Progenitor cell of endocrine pancreas (in vitro differentiated cells): ENCODE measurements around the gene GALNTL6. TPM values are rescaled to one million over a fixed set of nuclear protein-coding genes. Genes with fewer than 3 reads are reported as not detected.

ENCODE experiments used
- DNase-seq: peaks from one replicate; pipeline ENCODE4 v3.0.0; 2021; ENCODE audit warnings: low spot score; ENCODE audit not compliant: unreplicated experiment
- H3K27ac Mint-ChIP-seq: 2 replicates; pipeline ENCODE4 v1.8.0; 2021; ENCODE audit warnings: mild to moderate bottlenecking, moderate library complexity, mixed read lengths
- H3K27me3 Mint-ChIP-seq: 2 replicates; pipeline ENCODE4 v1.8.0; 2021; ENCODE audit warnings: mixed read lengths
- H3K36me3 Mint-ChIP-seq: 2 replicates; pipeline ENCODE4 v1.8.0; 2022; ENCODE audit warnings: mixed read lengths; ENCODE audit not compliant: insufficient read depth
- H3K4me1 Mint-ChIP-seq: 2 replicates; pipeline ENCODE4 v1.8.0; 2021; ENCODE audit warnings: low read depth, mixed read lengths
- H3K4me3 Mint-ChIP-seq: 2 replicates; pipeline ENCODE4 v1.8.0; 2021; ENCODE audit warnings: low read depth, mild to moderate bottlenecking, moderate library complexity, mixed read lengths
- H3K9me3 Mint-ChIP-seq: 2 replicates; pipeline ENCODE4 v1.8.0; 2021; ENCODE audit warnings: low read depth, mixed read lengths
- total RNA-seq: library from RNA; stranded (reverse); gene quantifications from 2 replicates; pipeline ENCODE4 v1.2.1, GENCODE V29; 2021
- TF ChIP-seq, protein P1 (sequence below): fragments of 200-600 bp; sonication (generic); IDR thresholded peaks from one replicate; pipeline ENCODE4 v1.5.0; 2021; ENCODE audit warnings: antibody characterized with exemption, mild to moderate bottlenecking; ENCODE audit not compliant: unreplicated experiment

The GALNTL6 gene
- total RNA-seq, 1 donor from 2014 or later: 0.14 TPM

- Mint-ChIP-seq H3K9me3 (peaks cover under 1% of the 10 kb centered on the region), H3K4me3 (no peak overlapping the region), H3K27ac (no peak overlapping the region), H3K36me3 (no peaks in the 10 kb centered on the region), H3K27me3 (no peaks in the 10 kb centered on the region), H3K4me1 (peaks cover 10% of the 10 kb centered on the region)
- TF ChIP-seq, protein P1, sequence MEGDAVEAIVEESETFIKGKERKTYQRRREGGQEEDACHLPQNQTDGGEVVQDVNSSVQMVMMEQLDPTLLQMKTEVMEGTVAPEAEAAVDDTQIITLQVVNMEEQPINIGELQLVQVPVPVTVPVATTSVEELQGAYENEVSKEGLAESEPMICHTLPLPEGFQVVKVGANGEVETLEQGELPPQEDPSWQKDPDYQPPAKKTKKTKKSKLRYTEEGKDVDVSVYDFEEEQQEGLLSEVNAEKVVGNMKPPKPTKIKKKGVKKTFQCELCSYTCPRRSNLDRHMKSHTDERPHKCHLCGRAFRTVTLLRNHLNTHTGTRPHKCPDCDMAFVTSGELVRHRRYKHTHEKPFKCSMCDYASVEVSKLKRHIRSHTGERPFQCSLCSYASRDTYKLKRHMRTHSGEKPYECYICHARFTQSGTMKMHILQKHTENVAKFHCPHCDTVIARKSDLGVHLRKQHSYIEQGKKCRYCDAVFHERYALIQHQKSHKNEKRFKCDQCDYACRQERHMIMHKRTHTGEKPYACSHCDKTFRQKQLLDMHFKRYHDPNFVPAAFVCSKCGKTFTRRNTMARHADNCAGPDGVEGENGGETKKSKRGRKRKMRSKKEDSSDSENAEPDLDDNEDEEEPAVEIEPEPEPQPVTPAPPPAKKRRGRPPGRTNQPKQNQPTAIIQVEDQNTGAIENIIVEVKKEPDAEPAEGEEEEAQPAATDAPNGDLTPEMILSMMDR: no peak
- DNase-seq: no peak
Measured at GRCh38 chr4:172573899-172574298, 760.7 kb downstream of the GALNTL6 start.

DNA sequence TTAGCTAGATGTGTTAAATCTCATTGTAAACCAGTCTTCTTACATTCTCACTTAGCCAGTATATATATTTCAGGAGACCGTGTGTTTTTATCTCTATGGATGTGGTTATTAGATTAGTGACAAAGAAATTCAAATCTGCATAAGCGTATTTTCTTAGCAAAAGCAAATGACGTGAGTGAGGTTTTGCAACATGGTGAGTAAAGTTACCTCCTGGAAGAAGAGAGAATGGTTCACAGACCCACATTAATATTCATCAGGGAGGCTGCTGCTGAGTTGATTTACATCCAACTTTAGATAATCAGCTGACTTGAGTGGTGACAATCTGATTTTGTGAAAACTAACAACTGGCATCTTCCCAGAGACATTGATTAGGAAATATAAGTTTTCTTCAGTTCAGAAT is 765.5 kb downstream of the GALNTL6 start:
- no peaks in the 10 kb centered on the region for H3K27me3 Mint-ChIP-seq

DNA sequence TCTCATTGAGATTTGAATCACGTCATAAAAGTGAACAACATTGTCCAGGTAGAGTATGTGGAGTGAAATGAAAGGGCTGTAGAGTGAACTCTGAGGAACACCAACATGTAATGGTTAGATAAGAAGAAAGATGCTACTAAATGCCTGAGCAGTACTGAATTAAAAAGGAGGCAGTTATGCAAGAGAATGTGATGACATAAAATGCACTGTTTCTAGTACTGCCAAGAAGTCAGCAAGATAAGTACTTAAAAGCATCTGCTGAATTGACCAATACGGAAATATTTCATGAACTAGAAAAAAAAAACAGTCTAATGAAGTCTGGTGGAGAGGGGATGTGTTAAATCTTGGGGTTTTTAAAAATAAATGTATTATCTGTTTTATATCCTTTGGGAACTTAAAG is 771.6 kb downstream of the GALNTL6 start:
- no peak for DNase-seq
- no peaks in the 10 kb centered on the region for H3K4me1 Mint-ChIP-seq
- no peak overlapping the region for H3K27ac Mint-ChIP-seq
- no peaks in the 10 kb centered on the region for H3K36me3 Mint-ChIP-seq
- H3K4me3 Mint-ChIP-seq: no peak overlapping the region
- no peaks in the 10 kb centered on the region for H3K27me3 Mint-ChIP-seq
- TF ChIP-seq, protein P1: no peak
- H3K9me3 Mint-ChIP-seq: no peaks in the 10 kb centered on the region

More for the DNA sequence above, 765.5 kb downstream of the GALNTL6 start:
- no peak overlapping the region for H3K27ac Mint-ChIP-seq
- TF ChIP-seq, protein P1: no peak
- H3K36me3 Mint-ChIP-seq: no peaks in the 10 kb centered on the region
- no peak overlapping the region for H3K4me3 Mint-ChIP-seq
- peaks cover 10% of the 10 kb centered on the region for H3K4me1 Mint-ChIP-seq
- no peaks in the 10 kb centered on the region for H3K9me3 Mint-ChIP-seq
- DNase-seq: no peak

GRCh38 chr4:172596206-172596605 is 783.0 kb downstream of the GALNTL6 start:
- no peaks in the 10 kb centered on the region for H3K36me3 Mint-ChIP-seq
- TF ChIP-seq, protein P1: no peak
- H3K4me1 Mint-ChIP-seq: no peaks in the 10 kb centered on the region
- no peaks in the 10 kb centered on the region for H3K27me3 Mint-ChIP-seq
- H3K27ac Mint-ChIP-seq: no peak overlapping the region
- no peaks in the 10 kb centered on the region for H3K9me3 Mint-ChIP-seq
- H3K4me3 Mint-ChIP-seq: no peak overlapping the region
- no peak for DNase-seq

DNA sequence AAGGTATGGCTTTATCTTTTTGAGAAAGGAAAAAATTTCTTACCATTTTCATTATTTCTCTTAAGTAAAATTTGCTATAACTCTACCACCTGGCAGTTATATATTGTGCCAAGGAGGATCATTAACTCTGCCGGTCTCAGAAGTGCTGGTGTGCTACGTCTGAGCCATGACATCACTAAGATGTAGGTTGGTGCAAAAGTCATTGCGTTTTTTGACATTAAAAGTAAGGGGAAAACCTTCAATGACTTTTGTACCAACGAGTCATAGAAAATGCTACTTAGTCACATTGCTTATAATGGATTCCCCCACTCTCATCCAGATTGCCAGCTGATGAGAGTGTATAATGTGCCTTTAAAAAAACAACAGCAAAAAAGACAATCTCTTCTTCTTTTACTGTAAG is 786.4 kb downstream of the GALNTL6 start:
- no peak overlapping the region for H3K4me3 Mint-ChIP-seq
- TF ChIP-seq, protein P1: no peak
- H3K9me3 Mint-ChIP-seq: no peaks in the 10 kb centered on the region
- DNase-seq: no peak
- H3K27ac Mint-ChIP-seq: no peak overlapping the region
- H3K4me1 Mint-ChIP-seq: no peaks in the 10 kb centered on the region
- no peaks in the 10 kb centered on the region for H3K27me3 Mint-ChIP-seq
- no peaks in the 10 kb centered on the region for H3K36me3 Mint-ChIP-seq
